OCI-LY1 (cell line): Measurements from ENCODE around the gene GALNT13.

Experiments used
- H2AFZ ChIP-seq: fragments of 200-600 bp; sonication (generic), shearing (Covaris generic); 2 replicates; pipeline ENCODE4 v1.6.0; 2014; ENCODE audit warnings: antibody characterized with exemption, mild to moderate bottlenecking, low read length
- H3F3A ChIP-seq: fragments of 200-600 bp; sonication (generic), shearing (Covaris generic); 2 replicates; pipeline ENCODE4 v1.6.0; 2014; ENCODE audit warnings: mild to moderate bottlenecking, antibody characterized with exemption, low read length, moderate library complexity; ENCODE audit not compliant: insufficient read depth
- H3K27ac ChIP-seq: fragments of 200-600 bp; sonication (generic); 2 replicates; pipeline ENCODE4 v1.5.1; 2014; ENCODE audit warnings: low read length, mixed run types, mild to moderate bottlenecking, low read depth; ENCODE audit not compliant: poor library complexity, severe bottlenecking
- H3K27me3 ChIP-seq: fragments of 200-600 bp; sonication (generic); 2 replicates; pipeline ENCODE4 v1.6.0; 2014; ENCODE audit warnings: antibody characterized with exemption, mild to moderate bottlenecking, low read length, moderate library complexity; ENCODE audit not compliant: insufficient read depth
- H3K36me3 ChIP-seq: fragments of 200-600 bp; sonication (generic); 2 replicates; pipeline ENCODE4 v1.6.1; 2014; ENCODE audit warnings: mild to moderate bottlenecking, antibody characterized with exemption, low read length, moderate library complexity, mixed read lengths; ENCODE audit not compliant: insufficient read depth
- H3K4me1 ChIP-seq: fragments of 200-600 bp; sonication (generic); 2 replicates; pipeline ENCODE4 v1.5.1; 2014; ENCODE audit warnings: mild to moderate bottlenecking, low read length, moderate library complexity; ENCODE audit not compliant: insufficient read depth, severe bottlenecking
- H3K4me2 ChIP-seq: fragments of 200-600 bp; sonication (generic), shearing (Covaris generic); 2 replicates; pipeline ENCODE4 v1.6.1; 2014; ENCODE audit warnings: low read length
- H3K4me3 ChIP-seq: fragments of 200-600 bp; sonication (generic); 2 replicates; pipeline ENCODE4 v1.5.1; 2014; ENCODE audit warnings: low read length, low read depth, mild to moderate bottlenecking, mixed read lengths; ENCODE audit not compliant: poor library complexity, severe bottlenecking
- H3K79me2 ChIP-seq: fragments of 200-600 bp; shearing (Covaris generic); 2 replicates; pipeline ENCODE4 v1.6.1; 2016; ENCODE audit warnings: mixed run types, low read length, mixed read lengths; ENCODE audit not compliant: insufficient read depth
- H3K9ac ChIP-seq: fragments of 200-600 bp; sonication (generic), shearing (Covaris generic); 2 replicates; pipeline ENCODE4 v1.6.1; 2014; ENCODE audit warnings: mild to moderate bottlenecking, low read length, mixed read lengths
- H3K9me2 ChIP-seq: fragments of 200-600 bp; sonication (generic), shearing (Covaris generic); 2 replicates; pipeline ENCODE4 v1.6.1; 2014; ENCODE audit warnings: low read depth, mild to moderate bottlenecking, low read length, mixed read lengths
- H3K9me3 ChIP-seq: fragments of 200-600 bp; shearing (Covaris generic); 2 replicates; pipeline ENCODE4 v1.6.1; 2014; ENCODE audit warnings: low read length, mixed read lengths
- H4K20me1 ChIP-seq: fragments of 200-600 bp; sonication (generic), shearing (Covaris generic); 2 replicates; pipeline ENCODE4 v1.6.0; 2016; ENCODE audit warnings: mild to moderate bottlenecking, low read length; ENCODE audit not compliant: insufficient read depth
- EZH2 ChIP-seq: fragments of 200-600 bp; sonication (generic), shearing (Covaris generic); IDR thresholded peaks from 2 replicates; pipeline ENCODE4 v1.8.0; 2017; ENCODE audit warnings: borderline replicate concordance, mixed run types, mild to moderate bottlenecking, antibody characterized with exemption, low read length, moderate library complexity, mixed read lengths
- TF ChIP-seq, protein P1 (sequence below): fragments of 200-600 bp; sonication (generic), shearing (Covaris generic); IDR thresholded peaks from 2 replicates; pipeline ENCODE4 v1.5.1; 2017; ENCODE audit warnings: mild to moderate bottlenecking, antibody characterized with exemption, low read length, moderate library complexity, mixed read lengths

Gene GALNT13

DNA sequence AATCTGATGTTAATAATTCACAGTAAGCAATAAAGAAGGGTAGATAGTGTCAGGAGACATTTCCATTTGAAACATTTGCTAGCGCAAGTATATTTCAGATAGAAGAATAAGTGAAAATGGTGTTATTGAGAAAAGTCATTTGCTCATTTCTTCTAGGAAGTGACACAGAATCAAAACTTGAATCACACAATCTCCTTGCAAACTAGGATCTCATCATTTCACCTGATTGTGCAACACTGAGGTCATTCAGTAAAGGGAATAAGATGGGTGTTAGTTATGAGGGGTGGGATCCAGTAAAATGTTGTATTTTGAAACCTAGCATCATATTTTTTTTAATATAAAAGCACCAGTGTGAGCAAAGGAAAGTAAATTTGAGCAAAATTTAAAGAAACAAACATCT is 618.8 kb downstream of the GALNT13 start:
- H3K4me3 ChIP-seq, result no peak overlapping the region
- no peaks in the 10 kb centered on the region for H3K9me3 ChIP-seq
- no peaks in the 10 kb centered on the region for H3K36me3 ChIP-seq
- TF ChIP-seq, protein P1, sequence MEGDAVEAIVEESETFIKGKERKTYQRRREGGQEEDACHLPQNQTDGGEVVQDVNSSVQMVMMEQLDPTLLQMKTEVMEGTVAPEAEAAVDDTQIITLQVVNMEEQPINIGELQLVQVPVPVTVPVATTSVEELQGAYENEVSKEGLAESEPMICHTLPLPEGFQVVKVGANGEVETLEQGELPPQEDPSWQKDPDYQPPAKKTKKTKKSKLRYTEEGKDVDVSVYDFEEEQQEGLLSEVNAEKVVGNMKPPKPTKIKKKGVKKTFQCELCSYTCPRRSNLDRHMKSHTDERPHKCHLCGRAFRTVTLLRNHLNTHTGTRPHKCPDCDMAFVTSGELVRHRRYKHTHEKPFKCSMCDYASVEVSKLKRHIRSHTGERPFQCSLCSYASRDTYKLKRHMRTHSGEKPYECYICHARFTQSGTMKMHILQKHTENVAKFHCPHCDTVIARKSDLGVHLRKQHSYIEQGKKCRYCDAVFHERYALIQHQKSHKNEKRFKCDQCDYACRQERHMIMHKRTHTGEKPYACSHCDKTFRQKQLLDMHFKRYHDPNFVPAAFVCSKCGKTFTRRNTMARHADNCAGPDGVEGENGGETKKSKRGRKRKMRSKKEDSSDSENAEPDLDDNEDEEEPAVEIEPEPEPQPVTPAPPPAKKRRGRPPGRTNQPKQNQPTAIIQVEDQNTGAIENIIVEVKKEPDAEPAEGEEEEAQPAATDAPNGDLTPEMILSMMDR, result no peak
- TF ChIP-seq EZH2, result no peak
- no peaks in the 10 kb centered on the region for H4K20me1 ChIP-seq
- H3K9me2 ChIP-seq, result no peaks in the 10 kb centered on the region
- no peaks in the 10 kb centered on the region for H3F3A ChIP-seq
- no peaks in the 10 kb centered on the region for H3K4me1 ChIP-seq
- H2AFZ ChIP-seq, result no peak overlapping the region
- no peaks in the 10 kb centered on the region for H3K79me2 ChIP-seq
- H3K4me2 ChIP-seq, result no peak overlapping the region
- no peaks in the 10 kb centered on the region for H3K27me3 ChIP-seq
- no peak overlapping the region for H3K27ac ChIP-seq
- H3K9ac ChIP-seq, result no peak overlapping the region

DNA sequence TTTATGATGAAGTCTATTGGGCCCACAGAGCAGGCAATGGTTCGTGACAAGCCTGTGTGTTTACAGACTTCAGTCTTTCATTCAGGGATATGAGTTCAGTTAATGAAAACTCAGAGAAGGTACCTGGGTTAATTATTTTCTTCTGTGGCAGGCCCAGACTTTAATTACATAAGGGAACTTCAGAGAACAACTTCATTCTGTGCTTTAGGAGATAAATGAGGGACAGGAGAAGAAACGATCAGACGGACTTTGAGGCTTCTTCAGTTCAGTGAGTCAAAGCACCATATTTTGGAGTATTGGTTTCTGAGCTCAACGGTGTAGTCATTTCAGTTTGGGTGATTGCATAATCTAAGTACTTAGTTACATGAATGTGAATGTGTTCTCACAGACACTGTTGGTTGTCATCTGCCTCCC is 623.7 kb downstream of the GALNT13 start:
- Histone ChIP-seq H3K36me3 (no peaks in the 10 kb centered on the region), H3K4me2 (no peak overlapping the region), H3K27ac (no peak overlapping the region), H3K4me1 (no peaks in the 10 kb centered on the region), H3K79me2 (no peaks in the 10 kb centered on the region), H3K9me3 (no peaks in the 10 kb centered on the region), H3K4me3 (no peak overlapping the region), H4K20me1 (no peaks in the 10 kb centered on the region), H3K27me3 (no peaks in the 10 kb centered on the region), H3F3A (no peaks in the 10 kb centered on the region), H3K9me2 (no peaks in the 10 kb centered on the region), H2AFZ (no peak overlapping the region), H3K9ac (no peak overlapping the region)
- no peak for TF ChIP-seq EZH2
- TF ChIP-seq, protein P1, result no peak

DNA sequence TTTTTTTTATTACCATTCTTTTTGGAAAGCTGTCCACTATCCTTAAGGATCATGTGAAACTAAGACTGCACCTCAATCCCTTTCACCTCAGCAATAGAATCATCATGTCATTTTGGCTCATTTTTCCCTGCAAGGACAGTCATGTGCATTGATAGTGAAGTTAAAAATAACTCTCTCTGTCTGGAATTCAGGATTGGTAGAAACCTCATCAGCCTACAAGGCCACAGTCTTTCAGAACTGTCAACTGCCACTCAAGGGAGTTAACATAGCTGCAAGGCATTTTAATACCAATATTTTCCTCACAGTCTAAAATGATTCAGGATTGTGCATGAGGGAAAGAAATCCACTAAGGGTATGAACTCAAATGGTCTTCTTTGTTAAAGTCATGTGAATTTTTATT is 625.3 kb downstream of the GALNT13 start:
- no peak for TF ChIP-seq EZH2
- TF ChIP-seq, protein P1, result no peak
- H3K9me3 ChIP-seq, result peaks cover 2% of the 10 kb centered on the region; the same call in 1 of the 2 replicates
- no peak overlapping the region for H3K27ac ChIP-seq
- H3K9ac ChIP-seq, result no peak overlapping the region
- no peaks in the 10 kb centered on the region for H3K79me2 ChIP-seq
- no peaks in the 10 kb centered on the region for H3K4me1 ChIP-seq
- no peaks in the 10 kb centered on the region for H3K9me2 ChIP-seq
- H2AFZ ChIP-seq, result no peak overlapping the region
- no peaks in the 10 kb centered on the region for H3F3A ChIP-seq
- H3K36me3 ChIP-seq, result no peaks in the 10 kb centered on the region
- no peaks in the 10 kb centered on the region for H4K20me1 ChIP-seq
- no peaks in the 10 kb centered on the region for H3K27me3 ChIP-seq
- H3K4me3 ChIP-seq, result no peak overlapping the region
- H3K4me2 ChIP-seq, result no peak overlapping the region
